T-cell (primary cell): ENCODE measurements around the gene OR6P1. TPM values are rescaled to one million over a fixed set of nuclear protein-coding genes. Genes with fewer than 3 reads are reported as not detected.

Experiments used
- ATAC-seq, 4 experiments: fragments of 200-7000 bp in 3 of 4; fragments of 150-1000 bp in 1 of 4; cut with Tn5 transposase; replicated peaks in 1 of 4; 1 replicate in 3 of 4; 2 replicates in 1 of 4; pipeline ENCODE4 v1.10.0; 2021; ENCODE audit warnings: moderate library complexity in 3 of 4, mild to moderate bottlenecking in 2 of 4, moderate number of reproducible peaks in 1 of 4
- CTCF ChIA-PET, 2 donors: fragments of 300-600 bp; sonication (Branson Sonifier 250); formaldehyde crosslinking; loops; one replicate each; lab custom pipeline; 2022; ENCODE audit warnings: antibody characterized with exemption in 2 of 2; lab: Charles Lee
- POLR2A ChIA-PET, 2 donors: fragments of 300-600 bp; sonication (Branson Sonifier 250); formaldehyde crosslinking; loops; one replicate each; lab custom pipeline; 2022; ENCODE audit warnings: antibody characterized with exemption in 2 of 2; lab: Charles Lee
- DNase-seq, 35 experiments: peaks; one replicate each; pipeline versions ENCODE4 v3.0.0 to v3.0.0-alpha.2; 2013 to 2023
- H3K27ac ChIP-seq: one replicate; pipeline ENCODE4 v1.5.1; 2013; ENCODE audit warnings: low read length
- H3K27me3 ChIP-seq, 2 experiments: replicated peaks in 1 of 2; 1 replicate in 1 of 2; 2 replicates in 1 of 2; pipeline versions ENCODE4 v1.6.1 to v1.7.0; 2013; ENCODE audit warnings: low read length in 1 of 2, mixed read lengths in 1 of 2; ENCODE audit not compliant: control insufficient read depth in 2 of 2, insufficient read depth in 2 of 2; ENCODE audit errors: extremely low read depth in 1 of 2
- H3K36me3 ChIP-seq, 2 donors: 1 replicate in 1 of 2; 2 replicates in 1 of 2; pipeline versions ENCODE4 v1.6.1 to v1.7.0; 2013; ENCODE audit warnings: low read length in 1 of 2; ENCODE audit not compliant: control insufficient read depth in 2 of 2, insufficient read depth in 1 of 2; ENCODE audit errors: extremely low read depth in 1 of 2
- H3K4me1 ChIP-seq, 2 experiments: 1 replicate in 1 of 2; 2 replicates in 1 of 2; pipeline versions ENCODE4 v1.6.1 to v1.7.0; 2013; ENCODE audit warnings: low read length in 2 of 2, mixed read lengths in 1 of 2; ENCODE audit not compliant: insufficient read depth in 2 of 2, control insufficient read depth in 1 of 2; ENCODE audit errors: extremely low read depth in 1 of 2
- H3K4me3 ChIP-seq, 2 donors: 1 replicate in 1 of 2; 2 replicates in 1 of 2; pipeline versions ENCODE4 v1.5.1 to v1.7.0; 2013; ENCODE audit warnings: mild to moderate bottlenecking in 2 of 2, low read length in 1 of 2, moderate library complexity in 1 of 2; ENCODE audit not compliant: control insufficient read depth in 1 of 2; ENCODE audit errors: extremely low read depth in 1 of 2
- H3K9me3 ChIP-seq: 2 replicates; pipeline ENCODE4 v1.7.0; 2013
- H3K27ac Mint-ChIP-seq, 2 donors: one replicate each; pipeline ENCODE4 v1.8.0; 2020 to 2021; ENCODE audit warnings: mild to moderate bottlenecking in 2 of 2, mixed read lengths in 2 of 2
- H3K27me3 Mint-ChIP-seq, 2 donors: one replicate each; pipeline ENCODE4 v1.8.0; 2021 to 2022; ENCODE audit warnings: mixed read lengths in 2 of 2
- H3K36me3 Mint-ChIP-seq: one replicate; pipeline ENCODE4 v1.8.0; 2021; ENCODE audit warnings: mixed read lengths
- H3K4me1 Mint-ChIP-seq, 3 donors: one replicate each; pipeline ENCODE4 v1.8.0; 2020 to 2022; ENCODE audit warnings: mixed read lengths in 3 of 3, mild to moderate bottlenecking in 1 of 3
- H3K4me3 Mint-ChIP-seq, 3 donors: one replicate each; pipeline ENCODE4 v1.8.0; 2020 to 2022; ENCODE audit warnings: mild to moderate bottlenecking in 3 of 3, mixed read lengths in 3 of 3, moderate library complexity in 3 of 3
- H3K9me3 Mint-ChIP-seq, 3 donors: one replicate each; pipeline ENCODE4 v1.8.0; 2020 to 2022; ENCODE audit warnings: mixed read lengths in 3 of 3
- WGBS: methylation state at CpG from one replicate; pipeline ENCODE4 v1.1.5; 2013; ENCODE audit warnings: missing lambda C conversion rate; ENCODE audit not compliant: insufficient coverage; 5-methylcytosine and 5-hydroxymethylcytosine counted together
- total RNA-seq, 35 experiments: library from RNA in 6 of 35; stranded (reverse) in 6 of 35; fragments of 120-200 nt in 1 of 35; gene quantifications; one replicate each; pipeline versions ENCODE4 v1.2.1 to v1.2.4 and lab custom pipeline; 2013 to 2026

The OR6P1 gene
- total RNA-seq, result not detected
- not detected for total RNA-seq (2013)
- 0 to 0.05 (median 0) reads per million in 29 experiments for total RNA-seq (lab: John Stamatoyannopoulos, UW)

DNA sequence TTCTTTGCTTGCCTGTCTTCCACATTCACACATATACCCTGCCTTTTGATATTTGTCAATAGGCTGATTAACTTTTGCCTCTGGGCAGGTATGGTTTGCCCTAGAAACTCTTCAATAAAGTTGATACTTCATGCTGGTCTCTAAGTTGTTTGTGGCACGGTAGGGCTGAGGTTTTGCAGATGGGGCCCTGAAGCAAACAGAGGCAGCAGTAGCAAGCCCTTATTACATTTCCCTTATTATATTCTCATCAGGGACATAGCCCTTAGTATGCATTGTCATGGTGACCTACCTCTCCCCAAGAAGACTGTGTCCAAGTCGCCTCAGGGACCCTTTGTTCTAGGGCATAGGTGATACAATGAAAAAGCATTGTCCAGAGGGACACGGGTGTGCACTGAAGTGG is at the start of gene OR6P1:
Gene OR6P1, minus strand, starts transcription at position 101 of the 400 bp plus-strand sequence. CDS start 6,976 bp downstream, outside the sequence.
- H3K9me3 Mint-ChIP-seq, result peaks cover 0 to 4% (median 0%) of the 10 kb centered on the region in 3 donors
- no peaks in the 10 kb centered on the region for H3K4me1 Mint-ChIP-seq
- ChIA-PET CTCF (no interaction called here), POLR2A (no interaction called here)
- no peaks in the 10 kb centered on the region for H3K27me3 ChIP-seq
- no peak within 1 kb of the TSS for H3K27ac Mint-ChIP-seq
- H3K36me3 Mint-ChIP-seq, result no peaks in the 10 kb centered on the region
- H3K4me3 ChIP-seq, result no peak within 1 kb of the TSS
- 100% methylated on average over 2 of the region's 3 CpGs for WGBS
- no peaks in the 10 kb centered on the region for H3K4me1 ChIP-seq
- H3K9me3 ChIP-seq, result no peaks in the 10 kb centered on the region
- no peak within 1 kb of the TSS for H3K27ac ChIP-seq
- ATAC-seq (no peak), DNase-seq (no peak)
- H3K36me3 ChIP-seq, result no peaks in the 10 kb centered on the region
- H3K4me3 Mint-ChIP-seq, result no peak within 1 kb of the TSS
- peaks cover 24% of the 10 kb centered on the region in 2 donors for H3K27me3 Mint-ChIP-seq

DNA sequence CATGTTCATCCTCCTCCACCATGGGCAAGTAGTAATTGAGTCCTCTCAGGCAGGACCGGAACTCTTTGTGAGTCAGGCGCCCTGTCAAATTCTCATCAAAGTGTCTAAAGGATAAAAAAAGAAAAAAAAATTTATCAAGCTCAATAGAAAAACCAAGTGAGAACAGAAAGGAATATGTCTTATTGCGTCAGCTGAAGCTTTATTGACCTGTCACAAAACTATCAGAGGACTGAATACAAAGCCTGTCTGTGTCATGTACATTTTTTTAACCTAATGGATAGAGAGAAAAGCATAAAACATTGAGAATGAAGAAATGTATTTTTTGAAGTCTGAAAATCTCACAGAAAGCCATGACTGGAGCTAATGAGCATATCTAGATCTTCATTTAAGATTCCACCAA is 43.4 kb upstream of the OR6P1 start:
- Mint-ChIP-seq H3K9me3 (no peaks in the 10 kb centered on the region), H3K27ac (no peak overlapping the region), H3K36me3 (no peaks in the 10 kb centered on the region), H3K4me3 (no peak overlapping the region), H3K4me1 (peaks cover 0 to 3% (median 0%) of the 10 kb centered on the region in 3 donors), H3K27me3 (peaks cover 6 to 18% of the 10 kb centered on the region in 2 donors)
- ATAC-seq (no peak), DNase-seq (no peak)
- no peak overlapping the region for H3K4me3 ChIP-seq
- 80% methylated on average over 1 of the region's 3 CpGs for WGBS
- ChIA-PET CTCF (no interaction called here), POLR2A (no interaction called here)
- H3K9me3 ChIP-seq, result no peaks in the 10 kb centered on the region
- no peaks in the 10 kb centered on the region for H3K36me3 ChIP-seq
- no peaks in the 10 kb centered on the region for H3K4me1 ChIP-seq
- no peaks in the 10 kb centered on the region for H3K27me3 ChIP-seq
- no peak overlapping the region for H3K27ac ChIP-seq

- H3K27ac Mint-ChIP-seq, result no peak overlapping the region
- POLR2A ChIA-PET, result no interaction called here
- Histone ChIP-seq H3K4me1 (no peaks in the 10 kb centered on the region), H3K9me3 (no peaks in the 10 kb centered on the region), H3K36me3 (no peaks in the 10 kb centered on the region), H3K27ac (no peak overlapping the region), H3K27me3 (no peaks in the 10 kb centered on the region), H3K4me3 (no peak overlapping the region)
- no peak overlapping the region for H3K4me3 Mint-ChIP-seq
- H3K9me3 Mint-ChIP-seq, result no peaks in the 10 kb centered on the region
- 50% methylated on average over 1 of the region's 3 CpGs for WGBS
- ATAC-seq (no peak), DNase-seq (no peak)
- no peaks in the 10 kb centered on the region for H3K36me3 Mint-ChIP-seq
- CTCF ChIA-PET, result no interaction called here
- H3K4me1 Mint-ChIP-seq, result peaks cover 0 to 3% (median 0%) of the 10 kb centered on the region in 3 donors
- peaks cover 0 to 6% of the 10 kb centered on the region in 2 donors for H3K27me3 Mint-ChIP-seq
Observed at GRCh38 chr1:158611916-158612315, 41.5 kb upstream of the OR6P1 start.

GRCh38 chr1:158607296-158607695 is 36.9 kb upstream of the OR6P1 start:
- Histone ChIP-seq H3K36me3 (no peaks in the 10 kb centered on the region), H3K4me1 (no peaks in the 10 kb centered on the region), H3K4me3 (no peak overlapping the region), H3K27me3 (no peaks in the 10 kb centered on the region), H3K27ac (no peak overlapping the region), H3K9me3 (no peaks in the 10 kb centered on the region)
- no peak overlapping the region for H3K27ac Mint-ChIP-seq
- ChIA-PET CTCF (no interaction called here), POLR2A (no interaction called here)
- no peaks in the 10 kb centered on the region for H3K9me3 Mint-ChIP-seq
- H3K4me3 Mint-ChIP-seq, result no peak overlapping the region
- H3K36me3 Mint-ChIP-seq, result no peaks in the 10 kb centered on the region
- no CpG with 5 or more reads among the region's 1 CpG for WGBS
- no peak for ATAC-seq
- peaks cover 1 to 7% of the 10 kb centered on the region in 2 donors for H3K27me3 Mint-ChIP-seq
- H3K4me1 Mint-ChIP-seq, result peaks cover 0 to 3% (median 0%) of the 10 kb centered on the region in 3 donors
- no peak for DNase-seq

DNA sequence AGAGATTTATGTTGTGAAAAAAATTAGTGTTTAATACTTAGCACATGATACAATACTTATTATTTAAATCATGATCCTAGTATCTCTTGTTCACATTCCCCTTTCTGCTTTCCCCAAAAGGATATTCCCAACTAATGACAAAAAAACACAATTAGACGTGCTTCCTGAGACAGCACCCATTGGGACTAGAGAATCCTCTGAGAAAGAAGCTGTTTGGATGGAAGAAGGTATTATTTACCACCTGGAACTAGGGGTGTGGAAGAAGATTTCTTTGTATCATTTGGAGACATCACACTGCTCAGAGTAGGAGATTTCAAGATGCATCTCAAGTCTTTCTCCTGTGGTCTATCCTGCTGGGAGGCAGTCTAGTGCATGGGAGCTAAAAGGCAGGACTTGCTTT is 34.6 kb upstream of the OR6P1 start, which contains the start of gene OR10Z1:
Gene OR10Z1, plus strand, starts transcription at position 301 of the 400 bp plus-strand sequence. CDS start 1,171 bp downstream, outside the sequence.
- Mint-ChIP-seq H3K4me1 (no peaks in the 10 kb centered on the region), H3K27me3 (peaks cover 2 to 4% of the 10 kb centered on the region in 2 donors), H3K27ac (no peak within 1 kb of the TSS), H3K9me3 (peaks cover 0 to under 1% (median 0%) of the 10 kb centered on the region in 3 donors), H3K36me3 (no peaks in the 10 kb centered on the region), H3K4me3 (no peak within 1 kb of the TSS)
- DNase-seq (no peak), ATAC-seq (no peak)
- POLR2A ChIA-PET, result no interaction called here
- Histone ChIP-seq H3K9me3 (no peaks in the 10 kb centered on the region), H3K4me3 (no peak within 1 kb of the TSS), H3K27ac (no peak within 1 kb of the TSS), H3K4me1 (no peaks in the 10 kb centered on the region), H3K36me3 (no peaks in the 10 kb centered on the region), H3K27me3 (no peaks in the 10 kb centered on the region)
- no CpG with 5 or more reads among the region's 1 CpG for WGBS
- CTCF ChIA-PET, result no interaction called here

- POLR2A ChIA-PET, result no interaction called here
- DNase-seq (no peak), ATAC-seq (no peak)
- WGBS, result no CpG with 5 or more reads among the region's 2 CpGs
- Mint-ChIP-seq H3K27me3 (peaks cover 0 to 9% of the 10 kb centered on the region in 2 donors), H3K4me3 (no peak overlapping the region), H3K4me1 (no peaks in the 10 kb centered on the region), H3K36me3 (peaks cover 6% of the 10 kb centered on the region), H3K9me3 (peaks cover 14 to 31% (median 16%) of the 10 kb centered on the region in 3 donors), H3K27ac (no peak overlapping the region)
- no peaks in the 10 kb centered on the region for H3K4me1 ChIP-seq
- H3K36me3 ChIP-seq, result no peaks in the 10 kb centered on the region
- H3K4me3 ChIP-seq, result no peak overlapping the region
- no peak overlapping the region for H3K27ac ChIP-seq
- H3K9me3 ChIP-seq, result no peaks in the 10 kb centered on the region
- peaks cover 0 to 10% of the 10 kb centered on the region in 2 experiments for H3K27me3 ChIP-seq
- CTCF ChIA-PET, result no interaction called here
Observed at GRCh38 chr1:158600735-158601134, 30.4 kb upstream of the OR6P1 start.
